GM12864 (cell line): ENCODE measurements around the gene FGR.

ENCODE experiments used
- DNase-seq: peaks from one replicate; pipeline ENCODE4 v3.0.0-alpha.2; 2011; ENCODE audit warnings: low read depth
- H3K4me3 ChIP-seq: 2 replicates; pipeline ENCODE4 v1.5.1; 2011; ENCODE audit warnings: mild to moderate bottlenecking, low read depth, low read length, control low read depth
- CTCF ChIP-seq: IDR thresholded peaks from 2 replicates; pipeline ENCODE4 v1.5.1; 2011; ENCODE audit warnings: low read depth, mild to moderate bottlenecking, moderate library complexity, low read length, control low read depth, inconsistent platforms; ENCODE audit errors: missing control alignments

FGR gene

GRCh38 chr1:27572019-27572678 is 62.8 kb downstream of the FGR start:
- DNase-seq = no peak
- no peak overlapping the region for H3K4me3 ChIP-seq

GRCh38 chr1:27571439-27572018 is 63.5 kb downstream of the FGR start:
- no peak overlapping the region for H3K4me3 ChIP-seq
- DNase-seq = no peak
- TF ChIP-seq CTCF = no peak

More at GRCh38 chr1:27572019-27572678, 62.8 kb downstream of the FGR start:
- TF ChIP-seq CTCF = no peak

DNA sequence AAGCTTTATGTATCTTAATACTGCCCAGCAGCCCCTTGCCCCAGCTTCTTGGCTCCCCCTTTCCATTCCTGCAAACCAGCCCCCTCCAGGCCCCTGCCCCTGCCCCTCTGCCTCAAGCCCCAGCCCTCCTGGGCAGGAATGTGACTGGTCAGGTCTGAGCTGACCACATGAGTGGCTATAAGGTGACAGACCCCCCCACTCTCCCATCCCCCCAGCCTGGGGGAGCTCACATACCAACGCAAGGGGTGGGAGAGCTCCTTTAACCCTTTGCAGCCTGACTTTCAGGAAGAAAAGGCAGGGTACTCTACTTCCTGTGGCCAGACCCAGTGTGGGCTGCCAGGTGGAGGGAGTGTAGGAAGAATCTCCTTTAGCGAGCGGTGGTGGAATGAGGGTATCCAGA is 64.2 kb downstream of the FGR start:
- TF ChIP-seq CTCF = no peak

DNA sequence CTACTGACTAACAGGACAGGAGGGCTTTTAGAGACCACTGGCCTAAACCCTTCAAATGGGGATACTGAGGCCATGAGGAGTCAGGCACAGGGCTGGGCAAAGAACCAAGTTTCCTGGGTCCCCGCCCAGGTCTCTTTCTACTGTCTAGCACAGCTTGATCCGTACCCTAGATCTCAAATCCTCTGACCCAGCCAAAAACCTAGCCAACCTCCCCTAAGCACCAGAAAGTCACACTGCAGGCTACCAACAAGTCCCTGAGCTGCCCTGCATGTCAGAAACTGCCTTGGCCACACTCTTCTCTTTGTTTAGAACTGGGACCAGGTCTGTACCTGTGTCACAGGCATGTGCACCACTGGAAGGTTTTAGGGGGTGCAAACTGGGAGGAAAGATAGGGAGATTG is 64.6 kb downstream of the FGR start:
- no peak for DNase-seq
- no peak overlapping the region for H3K4me3 ChIP-seq
- TF ChIP-seq CTCF = no peak

More for the DNA sequence above, 64.2 kb downstream of the FGR start:
- DNase-seq = no peak
- no peak overlapping the region for H3K4me3 ChIP-seq

DNA sequence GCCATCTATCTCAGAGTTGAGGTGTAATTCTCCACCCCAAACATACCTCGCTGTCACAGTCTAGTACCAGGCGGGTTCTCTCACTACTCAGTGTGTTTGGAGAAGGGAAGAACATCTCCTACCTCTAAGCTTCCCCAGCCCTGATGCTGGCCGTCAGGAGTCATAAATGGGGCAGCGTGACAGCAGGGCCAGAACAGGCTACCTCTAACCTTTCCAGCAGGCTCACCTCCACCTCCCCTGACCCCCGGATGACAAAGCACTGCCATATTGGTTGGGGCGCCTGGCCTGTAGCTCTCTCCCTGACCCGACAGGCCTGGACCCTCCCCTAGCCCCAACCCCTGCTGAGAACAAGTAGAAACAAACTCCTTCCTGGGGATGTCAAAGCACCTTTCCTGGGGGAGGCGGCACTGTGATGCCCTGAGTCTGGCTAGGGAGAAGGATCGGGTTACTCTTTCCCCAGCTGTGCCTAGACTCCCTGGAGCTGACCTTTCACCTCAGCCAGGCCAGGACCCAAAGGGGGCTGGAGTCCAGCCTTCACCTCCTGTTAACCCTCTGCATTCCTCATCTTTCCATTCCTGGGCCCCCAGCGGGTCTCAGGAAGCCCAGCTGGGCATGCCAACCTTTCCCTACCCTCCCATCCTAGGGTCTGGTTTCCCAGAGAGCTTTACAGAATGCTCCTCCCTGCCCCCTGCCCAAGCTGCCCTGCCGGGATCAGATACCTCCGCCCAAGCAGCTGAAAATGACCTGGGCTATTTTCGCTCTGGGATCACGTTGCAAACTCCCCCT is 65.3 kb downstream of the FGR start:
- no peak for TF ChIP-seq CTCF
- no peak for DNase-seq
- no peak overlapping the region for H3K4me3 ChIP-seq

GRCh38 chr1:27569088-27569460 is 65.9 kb downstream of the FGR start:
- H3K4me3 ChIP-seq = no peak overlapping the region
- no peak for TF ChIP-seq CTCF

More at GRCh38 chr1:27569088-27569460, 65.9 kb downstream of the FGR start:
- no peak for DNase-seq
